Astrocyte of the spinal cord (primary cell): Measurements from ENCODE around the gene ZFYVE9.

Experiments
- DNase-seq: peaks from one replicate; pipeline ENCODE4 v3.0.0; 2011; ENCODE audit warnings: low read depth, low spot score
- H3K4me3 ChIP-seq: 2 replicates; pipeline ENCODE4 v1.5.1; 2011; ENCODE audit warnings: low read depth, mild to moderate bottlenecking, low read length, moderate library complexity
- CTCF ChIP-seq: IDR thresholded peaks from 2 replicates; pipeline ENCODE4 v1.5.1; 2012; ENCODE audit warnings: low read depth, mild to moderate bottlenecking, low read length, inconsistent platforms
- in situ Hi-C: cut with HindIII; loops from 2 replicates; pipeline ENCODE4 v1.10.0; 2017; ENCODE audit warnings: low sequenced_read_pairs

ZFYVE9 gene

GRCh38 chr1:52216907-52217458 lies 75.1 kb downstream of the ZFYVE9 start:
- in situ Hi-C loops = no loop called here
- DNase-seq = no peak
- H3K4me3 ChIP-seq = no peak overlapping the region
- TF ChIP-seq CTCF = no peak

GRCh38 chr1:52225174-52225573 lies 83.3 kb downstream of the ZFYVE9 start:
- H3K4me3 ChIP-seq = no peak overlapping the region
- in situ Hi-C loops = no loop called here
- no peak for DNase-seq
- no peak for TF ChIP-seq CTCF

- TF ChIP-seq CTCF = no peak
- no peak overlapping the region for H3K4me3 ChIP-seq
- no peak for DNase-seq
- in situ Hi-C loops = no loop called here
Measured at GRCh38 chr1:52229494-52229893, 87.6 kb downstream of the ZFYVE9 start.

DNA sequence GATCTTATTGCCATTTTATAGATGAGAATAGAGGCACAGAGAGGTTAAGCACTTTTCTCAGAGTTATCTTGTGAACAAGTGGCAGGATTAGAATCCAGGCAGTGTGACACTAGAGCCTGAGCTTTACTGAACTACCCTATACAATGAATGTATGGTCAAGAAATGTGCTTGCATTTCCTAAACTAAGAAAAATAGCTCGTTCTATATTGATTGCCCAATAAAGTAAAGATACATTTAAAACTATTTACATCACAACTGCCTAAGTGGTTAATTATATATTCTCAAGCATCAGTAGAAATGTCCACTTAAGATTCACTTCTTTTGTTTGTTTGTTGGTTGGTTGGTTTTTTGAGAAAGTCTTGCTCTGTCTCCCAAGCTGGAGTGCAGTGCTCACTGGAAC lies 91.6 kb downstream of the ZFYVE9 start:
- H3K4me3 ChIP-seq = no peak overlapping the region
- no peak for DNase-seq
- in situ Hi-C loops = no loop called here
- TF ChIP-seq CTCF = no peak

DNA sequence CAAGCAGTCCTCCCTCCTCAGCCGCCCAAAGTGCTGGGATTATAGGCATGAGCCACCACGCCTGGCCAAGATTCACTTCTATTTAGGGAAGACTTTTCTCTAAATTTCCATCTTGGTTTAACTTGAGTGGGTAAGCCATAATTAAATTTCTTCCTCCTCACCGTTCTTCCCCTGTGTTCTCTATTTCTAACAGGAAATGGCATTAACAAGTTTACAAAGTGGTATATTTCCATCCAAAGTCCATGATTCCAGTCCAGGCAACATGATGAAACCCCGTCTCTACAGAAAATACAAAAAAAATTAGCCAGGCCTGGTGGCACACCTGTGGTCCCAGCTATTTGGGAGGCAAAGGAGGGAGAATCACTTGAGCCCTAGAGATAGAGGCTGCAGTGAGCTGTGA lies 92.1 kb downstream of the ZFYVE9 start:
- TF ChIP-seq CTCF = no peak
- DNase-seq = no peak
- H3K4me3 ChIP-seq = no peak overlapping the region
- in situ Hi-C loops = no loop called here

DNA sequence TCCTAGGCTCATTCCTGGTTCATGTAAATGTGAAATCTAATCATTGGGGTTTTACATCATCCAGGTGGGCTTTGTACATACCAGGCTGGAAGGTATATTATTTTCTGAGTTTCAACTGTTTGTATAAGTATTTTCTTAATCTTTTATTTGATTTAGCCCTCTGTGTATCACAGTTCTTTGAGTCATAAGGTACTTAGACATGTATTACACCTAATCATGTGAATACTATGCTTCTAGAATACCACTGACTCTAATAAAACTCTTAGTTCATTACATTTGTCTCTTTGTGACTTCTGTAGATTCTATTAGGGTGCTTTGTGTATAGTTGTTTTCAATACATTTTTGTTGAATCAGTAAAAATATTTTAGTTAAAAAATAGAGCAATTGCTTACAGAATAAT lies 92.8 kb downstream of the ZFYVE9 start:
- DNase-seq = no peak
- TF ChIP-seq CTCF = no peak
- H3K4me3 ChIP-seq = no peak overlapping the region
- in situ Hi-C loops = no loop called here

GRCh38 chr1:52235646-52236045 lies 93.8 kb downstream of the ZFYVE9 start:
- TF ChIP-seq CTCF = no peak
- in situ Hi-C loops = no loop called here
- DNase-seq = no peak
- H3K4me3 ChIP-seq = no peak overlapping the region
